GM12875 (cell line): ENCODE data around the gene RFX1.

ENCODE experiments used
- H3K4me3 ChIP-seq: one replicate; pipeline ENCODE4 v1.5.1; 2011; ENCODE audit warnings: low read depth, low read length, control low read depth
- CTCF ChIP-seq: IDR thresholded peaks from 2 replicates; pipeline ENCODE4 v1.5.1; 2011; ENCODE audit warnings: low read depth, mild to moderate bottlenecking, control low read depth, inconsistent platforms, low read length, moderate library complexity, borderline replicate concordance; ENCODE audit not compliant: insufficient read depth

RFX1 gene

GRCh38 chr19:13959141-13959961 lies 46.8 kb downstream of the RFX1 start:
- no peak for TF ChIP-seq CTCF
- H3K4me3 ChIP-seq = no peak overlapping the region

GRCh38 chr19:13958043-13958442 lies 48.1 kb downstream of the RFX1 start:
- TF ChIP-seq CTCF = no peak
- no peak overlapping the region for H3K4me3 ChIP-seq

- H3K4me3 ChIP-seq = no peak overlapping the region
- no peak for TF ChIP-seq CTCF
These were observed 49.1 kb downstream of the RFX1 start for GRCh38 chr19:13957051-13957450.

GRCh38 chr19:13956365-13956744 lies 49.8 kb downstream of the RFX1 start:
- no peak for TF ChIP-seq CTCF
- no peak overlapping the region for H3K4me3 ChIP-seq

GRCh38 chr19:13955662-13956364 lies 50.3 kb downstream of the RFX1 start:
- no peak for TF ChIP-seq CTCF
- H3K4me3 ChIP-seq = no peak overlapping the region

- TF ChIP-seq CTCF = no peak
- no peak overlapping the region for H3K4me3 ChIP-seq
These were observed 51.9 kb downstream of the RFX1 start for GRCh38 chr19:13954185-13954584.
